K562 (cell line): ENCODE measurements around the gene DDR1. TPM values are rescaled to one million over a fixed set of nuclear protein-coding genes. Genes with fewer than 3 reads are reported as not detected.

Experiments
- ATAC-seq: fragments of 200-7000 bp; cut with Tn5 transposase; 3 replicates; pipeline ENCODE4 v1.9.1; 2020; ENCODE audit warnings: moderate library complexity
- Bru-seq: library from RNA; stranded (reverse); fragments of 400-500 nt; gene quantifications from one replicate; lab custom pipeline; 2021; lab: Mats Ljungman, UMichigan
- BruChase-seq, 2 experiments: library from RNA; stranded (reverse); fragments of 400-500 nt; gene quantifications; one replicate each; lab custom pipeline; 2021; lab: Mats Ljungman, UMichigan
- BruUV-seq: library from RNA; stranded (reverse); fragments of 400-500 nt; replicated peaks from 2 replicates; lab custom pipeline; 2021; lab: Mats Ljungman, UMichigan
- CTCF ChIA-PET: fragments of 300-600 bp; formaldehyde crosslinking; extraction: SDS; loops from one replicate; lab custom pipeline; 2021; ENCODE audit warnings: low intra/inter-chr PET ratio; lab: Yijun Ruan, JAX
- POLR2A ChIA-PET: fragments of 300-600, 350-650 bp; sonication (Branson Sonifier 250); formaldehyde crosslinking; extraction: SDS; loops from one replicate; lab custom pipeline; 2021; ENCODE audit warnings: antibody characterized with exemption, inconsistent platforms; lab: Yijun Ruan, JAX
- DNase-seq, 4 experiments: peaks; one replicate each; pipeline versions ENCODE4 v3.0.0 to v3.0.0-alpha.2; 2011 to 2018; ENCODE audit warnings: low spot score in 3 of 4, mixed read lengths in 3 of 4; ENCODE audit errors: extremely low read depth in 1 of 4
- FAIRE-seq: peaks from 2 replicates; lab custom pipeline; 2011; peaks lifted over from hg19 to GRCh38; lab: Jason Lieb, UNC
- H2AFZ ChIP-seq: 2 replicates; pipeline ENCODE4 v1.6.0; 2011; ENCODE audit warnings: low read depth, low read length, control low read depth, inconsistent platforms
- H3K27ac ChIP-seq: fragments of 200-600 bp; 3 replicates; pipeline ENCODE4 v1.8.0; 2011; ENCODE audit warnings: low read depth, mild to moderate bottlenecking, control low read depth, inconsistent platforms, low read length, moderate library complexity, mixed read lengths; ENCODE audit errors: extremely low read depth
- H3K27me3 ChIP-seq, 2 experiments: fragments of 300-600 bp in 1 of 2; 2 replicates in 1 of 2; 3 replicates in 1 of 2; pipeline versions ENCODE4 v1.6.0 to v1.8.0; 2011; ENCODE audit warnings: inconsistent platforms in 2 of 2, low read length in 2 of 2, mild to moderate bottlenecking in 1 of 2, mixed read lengths in 1 of 2, moderate library complexity in 1 of 2; ENCODE audit not compliant: control insufficient read depth in 2 of 2, insufficient read depth in 2 of 2
- H3K36me3 ChIP-seq: fragments of 300-600 bp; 3 replicates; pipeline ENCODE4 v1.8.0; 2011; ENCODE audit warnings: mild to moderate bottlenecking, low read length, inconsistent platforms; ENCODE audit not compliant: control insufficient read depth, insufficient read depth
- H3K4me1 ChIP-seq, 2 experiments: fragments of 200-600 bp in 1 of 2; replicated peaks in 1 of 2; 2 replicates in 1 of 2; 3 replicates in 1 of 2; pipeline versions ENCODE4 v1.5.1 to v1.8.0; 2011; ENCODE audit warnings: inconsistent platforms in 2 of 2, low read length in 2 of 2, mild to moderate bottlenecking in 1 of 2, mixed read lengths in 1 of 2, moderate library complexity in 1 of 2; ENCODE audit not compliant: control insufficient read depth in 2 of 2, insufficient read depth in 2 of 2
- H3K4me2 ChIP-seq: 2 replicates; pipeline ENCODE4 v1.6.1; 2011; ENCODE audit warnings: low read length, control low read depth, inconsistent platforms, mixed read lengths; ENCODE audit not compliant: insufficient read depth
- H3K4me3 ChIP-seq: fragments of 200-600 bp; sonication (generic), shearing (Covaris generic); 2 replicates; pipeline ENCODE4 v1.5.1; 2016; ENCODE audit warnings: control low read depth, inconsistent platforms
- H3K79me2 ChIP-seq: fragments of 200-600 bp; 3 replicates; pipeline ENCODE4 v1.8.0; 2011; ENCODE audit warnings: low read length, inconsistent platforms; ENCODE audit not compliant: control insufficient read depth, insufficient read depth
- H3K9ac ChIP-seq, 2 experiments: 2 replicates each; pipeline versions ENCODE4 v1.6.0 to v1.6.1; 2011; ENCODE audit warnings: low read depth in 2 of 2, low read length in 2 of 2, control low read depth in 1 of 2, inconsistent platforms in 1 of 2, mild to moderate bottlenecking in 1 of 2, mixed read lengths in 1 of 2; ENCODE audit not compliant: insufficient read depth in 1 of 2
- H3K9me1 ChIP-seq: one replicate; pipeline ENCODE4 v1.6.0; 2011; ENCODE audit warnings: inconsistent platforms, mild to moderate bottlenecking, low read length, moderate library complexity; ENCODE audit not compliant: control insufficient read depth, insufficient read depth
- H3K9me3 ChIP-seq: replicated peaks from 2 replicates; pipeline ENCODE4 v1.5.1; 2011; ENCODE audit warnings: low read depth, low read length, inconsistent platforms; ENCODE audit not compliant: control insufficient read depth, insufficient read depth
- H4K20me1 ChIP-seq: replicated peaks from 2 replicates; pipeline ENCODE4 v1.6.1; 2011; ENCODE audit warnings: low read length, inconsistent platforms, mixed read lengths; ENCODE audit not compliant: control insufficient read depth, insufficient read depth
- CCNT2 ChIP-seq: IDR thresholded peaks from 2 replicates; pipeline ENCODE4 v1.6.1; 2011; ENCODE audit warnings: borderline replicate concordance, low read depth, mild to moderate bottlenecking, moderate library complexity, mixed read lengths, low read length; ENCODE audit not compliant: insufficient read length; ENCODE audit errors: extremely low read depth
- GATAD2B ChIP-seq: fragments of 450-650 bp; IDR thresholded peaks from 2 replicates; pipeline ENCODE4 v1.6.1; 2017; ENCODE audit warnings: mild to moderate bottlenecking, borderline replicate concordance
- GTF3C2 ChIP-seq: IDR thresholded peaks from 3 replicates; pipeline ENCODE4 v1.6.1; 2011; ENCODE audit warnings: borderline replicate concordance, mild to moderate bottlenecking, moderate library complexity; ENCODE audit not compliant: insufficient read length; ENCODE audit errors: extremely low read depth
- MAZ ChIP-seq, 2 experiments: fragments of 450-650 bp in 1 of 2; sonication (generic) in 1 of 2; formaldehyde crosslinking; IDR thresholded peaks in 1 of 2; conservative IDR thresholded peaks in 1 of 2; 2 replicates each; pipeline versions ENCODE4 v1.4.0 to v1.5.0; 2020; ENCODE audit warnings: mild to moderate bottlenecking in 1 of 2, missing genetic modification reagents in 1 of 2
- RBM15 ChIP-seq: fragments of 200-400 bp; formaldehyde crosslinking; IDR thresholded peaks from 2 replicates; pipeline ENCODE4 v1.6.1; 2018; ENCODE audit warnings: mild to moderate bottlenecking, low read length, moderate library complexity; ENCODE audit not compliant: insufficient read depth
- RUNX1 ChIP-seq: sonication (generic); IDR thresholded peaks from 2 replicates; pipeline ENCODE4 v1.6.1; 2016; ENCODE audit warnings: antibody characterized with exemption, low read depth
- VEZF1 ChIP-seq: fragments of 200-800 bp; sonication (Bioruptor generic); IDR thresholded peaks from 2 replicates; pipeline ENCODE4 v1.6.1; 2017; ENCODE audit warnings: missing genetic modification characterization, missing compliant biosample characterization
- ZNF263 ChIP-seq: sonication (generic); formaldehyde crosslinking; IDR thresholded peaks from 2 replicates; pipeline ENCODE4 v1.8.0; 2022; ENCODE audit warnings: mild to moderate bottlenecking, missing genetic modification reagents, borderline replicate concordance
- ZNF408 ChIP-seq: fragments of 250-450 bp; sonication (Bioruptor Pico); IDR thresholded peaks from 2 replicates; pipeline ENCODE4 v1.4.0; 2020; ENCODE audit warnings: low read depth, mild to moderate bottlenecking, moderate library complexity
- WGBS: fragments of 100-300 bp; shearing (Covaris generic); methylation state at CpG from one replicate; pipeline ENCODE4 v1.1.6; 2016; ENCODE audit warnings: low coverage, mixed read lengths; ENCODE audit not compliant: insufficient coverage; ENCODE audit errors: missing lambda C conversion rate; 5-methylcytosine and 5-hydroxymethylcytosine counted together
- in situ Hi-C: fragments of 300-500 bp; cut with MboI; formaldehyde crosslinking; loops from 4 replicates; pipeline ENCODE4 v1.15.0; 2018; ENCODE audit warnings: inconsistent platforms, mixed read lengths
- intact Hi-C: fragments of 100-400 bp; cut with micrococcal nuclease; formaldehyde crosslinking; loops from 2 replicates; pipeline ENCODE4 v1.14.2; 2022
- long read RNA-seq, 3 experiments: library from polyadenylated mRNA in 2 of 3; library from RNA in 1 of 3; unstranded in 2 of 3; stranded (forward) in 1 of 3; transcript quantifications; one replicate each; pipeline ENCODE4 v2.0.0, GENCODE V29; 2019 to 2022
- polyA minus RNA-seq, 3 experiments: library from RNA; depleted of rRNA, polyadenylated mRNA; stranded (reverse); fragments of >200 nt; gene quantifications; 2 replicates each; pipeline ENCODE4 v1.2.3, GENCODE V29; 2011
- polyA plus RNA-seq, 8 experiments: library from polyadenylated mRNA; depleted of rRNA in 4 of 8; stranded (reverse) in 5 of 8; unstranded in 3 of 8; fragments of >200 nt; fragmentation: Nextera tagmentation in 2 of 8; fragmentation: Illumina TruSeq in 1 of 8; extraction: Ambion mirVana in 2 of 8; extraction: Trizol in 1 of 8; gene quantifications; 2 replicates each; pipeline versions ENCODE4 v1.2.1 to v1.2.3, GENCODE V29; 2011 to 2014; ENCODE audit warnings: inconsistent platforms in 1 of 8, missing spikeins in 1 of 8
- total RNA-seq, 7 experiments: library from RNA; depleted of rRNA in 6 of 7; stranded (reverse); fragments of >200 nt in 6 of 7; fragmentation: Illumina TruSeq in 2 of 7; extraction: Trizol in 2 of 7; gene quantifications; 2 replicates each; pipeline versions ENCODE4 v1.2.1 to v1.2.3, GENCODE V29; 2011 to 2021; ENCODE audit warnings: low replicate concordance in 1 of 7

The DDR1 gene
- 77.6 and 145 TPM in 2 replicates for total RNA-seq (2011; cell fraction: chromatin; rRNA removed; ENCODE audit: low replicate concordance)
- 121 and 123 TPM in 2 replicates for total RNA-seq (2011; cell fraction: nucleolus; rRNA removed)
- total RNA-seq (2011; cell fraction: nucleoplasm; rRNA removed) = 99.0 and 108 TPM in 2 replicates
- total RNA-seq (2014; rRNA removed) = 19.9 and 27.1 TPM in 2 replicates
- 10.5 and 12.2 TPM in 2 replicates for total RNA-seq (2014; rRNA removed; fragmentation: Illumina TruSeq; extraction: Trizol)
- 10.0 and 11.1 TPM in 2 replicates for total RNA-seq (2015; rRNA removed; fragmentation: Illumina TruSeq; extraction: Trizol)
- 42.9 and 44.6 TPM in 2 replicates for total RNA-seq (2021)
- 11.2 and 19.0 TPM in 2 replicates for polyA plus RNA-seq (2011; rRNA removed)
- polyA plus RNA-seq (2011; cell fraction: cytosol; rRNA removed) = 17.3 and 19.2 TPM in 2 replicates
- 47.9 and 67.4 TPM in 2 replicates for polyA plus RNA-seq (2011; cell fraction: nucleus; rRNA removed)
- 25.5 and 32.6 TPM in 2 replicates for polyA plus RNA-seq (2012)
- 16.0 and 19.8 TPM in 2 replicates for polyA plus RNA-seq (2014; fragmentation: Illumina TruSeq; extraction: Trizol)
- 1 to 10 TPM; 1.4 to 1.6 TPM for polyA plus RNA-seq (2014; fragmentation: Nextera tagmentation; extraction: Ambion mirVana)
- polyA plus RNA-seq (2014; rRNA removed) = 19.3 and 20.2 TPM in 2 replicates
- polyA minus RNA-seq (2011; rRNA and poly(A)+ RNA removed) = 16.3 and 21.0 TPM in 2 replicates
- 26.3 and 45.5 TPM in 2 replicates for polyA minus RNA-seq (2011; cell fraction: cytosol; rRNA and poly(A)+ RNA removed)
- 27.9 and 41.7 TPM in 2 replicates for polyA minus RNA-seq (2011; cell fraction: nucleus; rRNA and poly(A)+ RNA removed)
- Bru-seq, nascent RNA = percentile 61 among the genes with signal in this experiment
- BruChase-seq, experiment 1, labeled RNA remaining after a 2-hour chase = percentile 57 among the genes with signal in this experiment
- BruChase-seq, experiment 2, labeled RNA remaining after a 6-hour chase = percentile 63 among the genes with signal in this experiment
- long read RNA-seq, experiment 1, partial matches to known transcripts = 65 of 97 reads
- long read RNA-seq, experiment 1, other reads (novel, unspliced or antisense) = 30 of 97 reads
- long read RNA-seq, experiment 2, transcript DDR1-225 (18 exons, 3,894 nt) = major isoform, 11 of 39 reads
- long read RNA-seq, experiment 2, partial matches to known transcripts = 15 of 39 reads
- long read RNA-seq, experiment 2, other reads (novel, unspliced or antisense) = 12 of 39 reads
- long read RNA-seq, experiment 3, partial matches to known transcripts = 1 of 1 reads
- long read RNA-seq, experiment 3, other reads (novel, unspliced or antisense) = 0 of 1 reads

GRCh38 chr6:30883685-30884520 lies at the start of gene DDR1:
DDR1 (plus strand) TSS chr6:30884519; CDS start chr6:30888730, 4,211 bp downstream.
- no TSS peak for BruUV-seq
- Histone ChIP-seq H3K9me1 (peaks cover 3% of the 10 kb centered on the region), H2AFZ (peak within 1 kb of the TSS; percentile 82)
- TF ChIP-seq RUNX1 (0 out of 2 replicates have a peak, but pooled peaks have one; percentile 38), ZNF408 (CRISPR knock-in tag) (no peak), MAZ (CRISPR knock-in tag; conservative IDR thresholded peaks at IDR 0.05 in 1 of 2, IDR thresholded peaks at IDR 0.05 in 1 of 2) (peak; percentile 79 to 92), GTF3C2 (no peak), ZNF263 (CRISPR knock-in tag) (peak; percentile 23; the same call in 1 of the 2 replicates), CCNT2 (peak; percentile 50), VEZF1 (peak; percentile 86), GATAD2B (no peak), RBM15 (no peak)

More at GRCh38 chr6:30883685-30884520, at the start of gene DDR1:
- Histone ChIP-seq H3K9me3 (no peaks in the 10 kb centered on the region), H3K4me2 (peak within 1 kb of the TSS; percentile 96), H3K36me3 (peaks cover 3% of the 10 kb centered on the region; the same call in 1 of the 3 replicates), H3K9ac (peak within 1 kb of the TSS; percentile 63 to 94), H3K4me3 (peak within 1 kb of the TSS; percentile 54), H3K4me1 (peaks cover 64 to 76% of the 10 kb centered on the region in 2 experiments), H3K27me3 (no peaks in the 10 kb centered on the region), H3K27ac (peak within 1 kb of the TSS; percentile 70), H3K79me2 (peaks cover 43% of the 10 kb centered on the region), H4K20me1 (peaks cover 9% of the 10 kb centered on the region; the same call in 1 of the 2 replicates)
- POLR2A ChIA-PET = interaction anchor here (0.5 to 2.4 kb wide), 11 partner anchors 8 to 150 kb away, joined by 3 to 15 read pairs (median 4); partner anchors contain the start of gene FLOT1
- intact Hi-C loops = no loop called here
- 11% methylated on average over 20 of the region's 62 CpGs for WGBS
- in situ Hi-C loops = no loop called here
- DNase-seq = peak; percentile 93 to 95 (median 94)
- FAIRE-seq = no peak
- ATAC-seq = peak; percentile 81
- CTCF ChIA-PET = interaction anchor here (0.6 to 1.9 kb wide), 2 partner anchors 25 to 56 kb away, joined by 3 to 6 read pairs; no protein-coding TSS in a partner anchor
